ENCODE data around the gene DSE.

DNA sequence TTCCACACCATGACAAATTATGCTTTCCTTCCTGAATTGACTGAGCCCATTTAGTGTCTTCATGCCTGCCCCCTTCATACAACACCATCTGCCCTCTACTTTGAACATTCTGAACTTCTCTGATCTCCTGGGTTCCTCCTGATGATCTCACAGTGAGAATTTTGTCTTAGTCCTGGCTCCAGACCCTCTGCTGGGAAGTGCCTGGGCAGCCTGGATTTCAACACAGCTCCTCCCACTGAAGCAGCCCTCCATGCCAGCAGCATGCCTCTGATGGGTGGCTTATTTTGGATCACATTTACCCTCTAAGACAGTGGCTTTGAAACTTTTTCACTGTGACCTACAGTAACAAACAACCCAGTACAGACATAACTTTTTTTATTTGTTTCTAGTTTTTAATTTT is 41.5 kb downstream of the DSE start:
- TF ChIP-seq, protein P1, sequence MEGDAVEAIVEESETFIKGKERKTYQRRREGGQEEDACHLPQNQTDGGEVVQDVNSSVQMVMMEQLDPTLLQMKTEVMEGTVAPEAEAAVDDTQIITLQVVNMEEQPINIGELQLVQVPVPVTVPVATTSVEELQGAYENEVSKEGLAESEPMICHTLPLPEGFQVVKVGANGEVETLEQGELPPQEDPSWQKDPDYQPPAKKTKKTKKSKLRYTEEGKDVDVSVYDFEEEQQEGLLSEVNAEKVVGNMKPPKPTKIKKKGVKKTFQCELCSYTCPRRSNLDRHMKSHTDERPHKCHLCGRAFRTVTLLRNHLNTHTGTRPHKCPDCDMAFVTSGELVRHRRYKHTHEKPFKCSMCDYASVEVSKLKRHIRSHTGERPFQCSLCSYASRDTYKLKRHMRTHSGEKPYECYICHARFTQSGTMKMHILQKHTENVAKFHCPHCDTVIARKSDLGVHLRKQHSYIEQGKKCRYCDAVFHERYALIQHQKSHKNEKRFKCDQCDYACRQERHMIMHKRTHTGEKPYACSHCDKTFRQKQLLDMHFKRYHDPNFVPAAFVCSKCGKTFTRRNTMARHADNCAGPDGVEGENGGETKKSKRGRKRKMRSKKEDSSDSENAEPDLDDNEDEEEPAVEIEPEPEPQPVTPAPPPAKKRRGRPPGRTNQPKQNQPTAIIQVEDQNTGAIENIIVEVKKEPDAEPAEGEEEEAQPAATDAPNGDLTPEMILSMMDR (IDR thresholded peaks at IDR 0.05): no peak
- TF ChIP-seq POLR2A (IDR thresholded peaks at IDR 0.05): no peak
